DMS114 treated with DMSO at 0.1 percent for 48 hours (cell line): ENCODE results near the gene KRTAP5-2.
"Not testable (repeated sequence)": the region's sequence is repeated elsewhere in the genome, so short reads cannot be mapped to it uniquely, and the experiment has no call there.

ENCODE experiments used
- DNase-seq: peaks from one replicate; lab custom pipeline; 2025; ENCODE audit not compliant: unreplicated experiment; lab: John Stamatoyannopoulos, UW

The KRTAP5-2 gene

DNA sequence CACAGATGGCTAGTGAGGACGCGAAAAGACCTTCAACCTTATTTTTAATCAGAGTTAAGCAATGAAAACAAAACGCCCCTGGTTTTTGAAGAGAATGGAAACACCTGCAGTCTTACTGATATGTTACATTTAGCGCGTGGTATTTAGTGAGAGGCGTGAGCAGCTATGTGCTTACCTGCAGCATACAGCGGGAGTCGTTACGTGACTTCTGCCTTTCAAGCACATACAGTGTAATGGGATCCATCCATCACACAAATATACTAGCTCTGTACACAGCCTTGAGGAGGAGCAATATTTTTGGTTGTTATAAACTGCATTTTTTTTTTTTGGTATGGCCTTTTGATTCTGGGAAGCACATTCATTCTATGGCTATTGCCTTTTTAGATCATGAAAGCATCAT is 5.5 kb downstream of the KRTAP5-2 start:
- no peak for DNase-seq

GRCh38 chr11:1589996-1590395 is 8.1 kb downstream of the KRTAP5-2 start:
- DNase-seq = no peak

DNA sequence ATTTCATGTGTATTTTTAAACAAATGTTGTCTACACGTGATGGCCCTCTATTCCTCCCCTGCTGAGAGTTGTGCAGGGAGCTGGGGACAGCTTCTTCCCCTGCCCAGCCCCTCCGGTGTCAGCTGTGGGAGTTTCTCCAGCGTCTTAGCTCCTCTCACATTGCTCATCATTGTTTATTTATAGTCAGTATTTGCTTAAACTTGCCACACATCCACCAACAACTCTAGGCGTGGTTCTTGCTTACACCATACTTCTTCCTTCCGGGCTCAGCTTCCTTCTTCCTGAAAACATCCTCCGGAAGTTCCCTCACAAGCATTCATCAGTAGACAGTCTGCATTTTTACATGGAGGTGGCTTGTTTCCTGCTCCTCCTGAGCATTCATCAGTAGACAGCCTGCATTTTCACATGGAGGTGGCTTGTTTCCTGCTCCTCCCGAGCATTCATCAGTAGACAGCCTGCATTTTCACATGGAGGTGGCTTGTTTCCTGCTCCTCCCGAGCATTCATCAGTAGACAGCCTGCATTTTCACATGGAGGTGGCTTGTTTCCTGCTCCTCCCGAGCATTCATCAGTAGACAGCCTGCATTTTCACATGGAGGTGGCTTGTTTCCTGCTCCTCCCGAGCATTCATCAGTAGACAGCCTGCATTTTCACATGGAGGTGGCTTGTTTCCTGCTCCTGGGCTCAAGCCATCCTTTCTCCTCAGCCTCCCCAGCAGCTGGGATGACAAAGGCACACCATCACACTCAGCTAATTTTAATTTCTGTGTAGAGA is 8.7 kb downstream of the KRTAP5-2 start:
- not testable (repeated sequence) for DNase-seq

- DNase-seq = no peak
These were observed 11.4 kb downstream of the KRTAP5-2 start for GRCh38 chr11:1586699-1587098.

DNA sequence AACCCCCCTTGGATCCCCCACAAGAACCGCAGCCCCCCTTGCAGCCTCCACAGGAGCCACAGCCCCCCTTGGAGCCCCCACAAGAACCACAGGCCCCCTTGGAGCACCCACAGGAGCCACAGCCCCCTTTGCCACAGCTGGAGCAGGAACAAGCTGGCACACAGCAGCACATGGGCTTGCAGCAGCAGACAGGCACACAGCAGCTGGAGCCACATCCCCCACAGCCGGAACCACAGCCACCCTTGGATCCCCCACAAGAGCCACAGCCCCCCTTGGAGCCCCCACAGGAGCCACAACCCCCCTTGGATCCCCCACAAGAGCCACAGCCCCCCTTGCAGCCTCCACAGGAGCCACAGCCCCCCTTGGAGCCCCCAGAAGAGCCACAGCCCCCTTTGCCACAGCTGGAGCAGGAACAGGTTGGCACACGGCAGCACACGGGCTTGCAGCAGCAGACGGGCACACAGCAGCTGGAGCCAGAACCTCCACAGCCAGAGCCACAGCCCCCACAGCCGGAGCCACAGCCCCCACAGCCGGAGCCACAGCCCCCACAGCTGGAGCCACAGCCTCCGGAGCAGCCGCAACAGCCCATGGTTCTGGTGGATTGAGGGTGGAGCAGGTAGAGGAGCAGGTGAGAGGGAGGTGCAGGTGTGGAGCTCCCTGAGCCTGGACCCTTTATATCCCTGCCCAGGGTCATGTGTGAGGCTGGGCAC is 13.3 kb downstream of the KRTAP5-2 start, which contains the start of gene KRTAP5-1:
KRTAP5-1 (minus strand) TSS at position 623 of the 710 bp plus-strand sequence; CDS start at position 589, 34 bp downstream.
- not testable (repeated sequence) for DNase-seq

GRCh38 chr11:1582909-1583308 is 15.2 kb downstream of the KRTAP5-2 start:
- not testable (repeated sequence) for DNase-seq

GRCh38 chr11:1581976-1582375 is 16.1 kb downstream of the KRTAP5-2 start:
- no peak for DNase-seq

DNA sequence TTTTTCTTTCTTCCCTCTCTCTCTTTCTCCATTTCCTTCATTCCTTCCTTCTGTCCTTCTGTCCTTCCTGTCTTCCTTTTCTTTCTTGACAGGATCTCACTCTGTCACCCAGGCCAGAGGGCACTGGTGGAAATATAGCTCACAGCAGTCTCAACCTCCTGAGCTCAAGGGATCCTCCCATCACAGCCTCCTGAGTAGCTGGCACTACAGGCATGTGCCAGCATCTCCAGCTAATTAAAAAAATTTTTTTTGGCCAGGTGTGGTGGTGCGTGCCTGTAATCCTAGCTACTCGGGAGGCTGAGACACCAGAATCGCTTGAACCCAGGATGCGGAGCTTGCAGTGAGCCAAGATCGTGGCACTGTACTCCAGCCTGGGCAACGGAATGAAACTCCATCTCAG is 21.3 kb downstream of the KRTAP5-2 start:
- DNase-seq = no peak

GRCh38 chr11:1575756-1576155 is 22.3 kb downstream of the KRTAP5-2 start:
- DNase-seq = not testable (repeated sequence)

DNA sequence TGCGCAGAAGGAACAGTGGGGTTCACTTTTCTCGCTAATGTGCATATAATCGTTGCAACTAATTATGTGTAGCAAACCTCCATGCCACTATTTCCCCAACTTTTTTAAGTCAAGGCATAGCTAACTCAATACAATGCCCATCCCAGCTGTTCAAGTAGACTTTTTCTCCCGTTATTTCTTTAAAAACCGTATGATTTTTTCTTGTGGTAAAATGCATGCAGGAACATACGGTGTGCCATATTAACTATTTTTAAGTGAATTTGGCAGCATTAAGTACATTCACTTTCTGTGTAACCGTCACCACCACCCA is 23.2 kb downstream of the KRTAP5-2 start:
- DNase-seq = no peak

GRCh38 chr11:1574238-1574932 is 23.7 kb downstream of the KRTAP5-2 start:
- DNase-seq = no peak

GRCh38 chr11:1573903-1574237 is 24.2 kb downstream of the KRTAP5-2 start:
- DNase-seq = no peak

- DNase-seq = no peak
These were observed 24.8 kb downstream of the KRTAP5-2 start for GRCh38 chr11:1573077-1573902.

GRCh38 chr11:1572197-1573076 is 25.7 kb downstream of the KRTAP5-2 start, which contains the start of gene DUSP8:
Gene DUSP8 (minus strand): TSS chr11:1572271. CDS start chr11:1565826, 6,445 bp downstream.
- peak; percentile 19 for DNase-seq

DNA sequence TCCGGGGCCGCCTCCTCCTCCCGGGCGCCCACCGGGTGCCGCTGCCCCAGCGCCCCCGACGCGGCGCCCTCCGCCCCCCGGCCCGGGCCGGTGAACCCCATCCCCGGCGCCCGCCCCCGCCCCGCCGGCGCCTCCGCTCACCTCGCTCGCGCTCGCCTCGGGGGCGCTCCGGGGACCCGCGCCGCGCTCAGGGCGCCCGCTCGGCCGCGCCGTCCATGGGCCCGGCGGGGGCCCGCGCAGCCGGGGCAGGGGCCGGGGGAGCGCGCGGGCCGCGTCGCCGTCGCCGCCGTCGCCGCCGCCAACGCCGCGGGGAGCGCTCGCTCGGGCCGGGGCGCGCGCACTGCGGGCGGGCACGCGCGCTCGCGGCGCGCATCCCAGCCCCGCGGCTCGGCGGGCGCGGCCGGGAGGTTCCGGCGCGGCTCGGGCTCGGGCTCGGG is 26.3 kb downstream of the KRTAP5-2 start:
- DNase-seq = no peak

GRCh38 chr11:1570896-1571759 is 27.0 kb downstream of the KRTAP5-2 start:
- DNase-seq = no peak

DNA sequence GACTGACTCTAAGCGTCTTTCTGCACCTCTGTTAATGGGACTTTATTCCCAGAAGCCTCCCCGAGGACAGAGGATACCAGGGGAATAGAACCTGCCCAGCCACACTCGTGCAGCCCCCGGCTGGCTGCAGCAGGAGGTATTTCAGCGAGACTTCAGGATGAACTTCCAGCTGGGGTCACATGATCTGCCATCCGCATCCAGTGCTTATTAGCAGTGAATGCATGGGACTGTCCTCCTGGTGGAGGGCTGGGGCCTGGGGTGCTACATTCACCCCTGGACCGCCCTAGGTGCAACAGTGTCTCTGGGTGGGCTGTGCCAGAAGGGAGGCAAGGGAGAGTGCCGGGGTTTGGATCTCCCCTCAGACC is 27.6 kb downstream of the KRTAP5-2 start:
- no peak for DNase-seq

GRCh38 chr11:1570001-1570453 is 28.1 kb downstream of the KRTAP5-2 start:
- no peak for DNase-seq

DNA sequence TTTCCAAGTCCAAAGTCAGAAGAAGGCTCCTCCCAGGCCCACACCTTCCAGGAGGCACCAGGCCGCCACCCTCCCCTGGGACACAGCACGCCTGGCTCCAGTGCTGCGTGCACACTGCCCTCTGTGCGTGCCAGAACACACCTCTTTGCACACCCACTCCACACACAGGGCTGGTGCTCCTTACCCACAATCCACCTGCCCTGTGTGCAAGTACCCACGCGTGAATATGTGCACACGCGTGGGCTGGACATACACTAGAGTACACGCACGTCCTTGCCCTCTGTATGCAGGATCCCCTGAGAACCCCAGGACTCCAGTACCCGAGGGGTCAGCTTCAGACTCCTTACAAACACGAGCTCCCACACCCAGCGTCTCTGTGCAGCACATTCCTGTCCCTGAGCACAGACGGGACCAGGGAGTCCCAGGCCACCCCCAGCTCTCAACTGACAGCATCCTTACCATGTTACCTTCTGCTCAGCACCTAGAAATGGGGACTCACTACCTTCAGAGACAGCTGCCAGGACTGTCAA is 28.8 kb downstream of the KRTAP5-2 start:
- DNase-seq = no peak
